IPS DF 4.7 (cell line): ENCODE data around the gene TRMT5.

Experiments used
- DNase-seq: peaks from one replicate; pipeline ENCODE4 v3.0.0-alpha.2; 2013; ENCODE audit warnings: low spot score; ENCODE audit errors: extremely low read depth

The TRMT5 gene

GRCh38 chr14:60964904-60965303, 16.0 kb downstream of the TRMT5 start:
- DNase-seq: no peak

GRCh38 chr14:60963761-60964160, 17.1 kb downstream of the TRMT5 start:
- no peak for DNase-seq

GRCh38 chr14:60958146-60958545, 22.7 kb downstream of the TRMT5 start:
- no peak for DNase-seq

- no peak for DNase-seq
These were observed 24.2 kb downstream of the TRMT5 start for GRCh38 chr14:60956632-60957031.

GRCh38 chr14:60956202-60956601, 24.7 kb downstream of the TRMT5 start:
- no peak for DNase-seq

GRCh38 chr14:60951776-60952435, 29.0 kb downstream of the TRMT5 start:
- DNase-seq: no peak

- DNase-seq: no peak
These were observed 34.1 kb downstream of the TRMT5 start for GRCh38 chr14:60946773-60947172.

- no peak for DNase-seq
These were observed 34.9 kb downstream of the TRMT5 start for GRCh38 chr14:60945984-60946383.

- no peak for DNase-seq
These were observed 36.7 kb downstream of the TRMT5 start for GRCh38 chr14:60944204-60944603.

- DNase-seq: no peak
These were observed 37.2 kb downstream of the TRMT5 start for GRCh38 chr14:60943637-60944032.

- no peak for DNase-seq
These were observed 45.6 kb downstream of the TRMT5 start for GRCh38 chr14:60935319-60935718.

GRCh38 chr14:60933920-60934655, 46.8 kb downstream of the TRMT5 start:
- no peak for DNase-seq

GRCh38 chr14:60931218-60931617, 49.7 kb downstream of the TRMT5 start:
- no peak for DNase-seq

GRCh38 chr14:60926002-60926401, 54.9 kb downstream of the TRMT5 start:
- no peak for DNase-seq

GRCh38 chr14:60925286-60925685, 55.6 kb downstream of the TRMT5 start:
- DNase-seq: no peak

- no peak for DNase-seq
These were observed 58.8 kb downstream of the TRMT5 start for GRCh38 chr14:60922050-60922449.
